OCI-LY3 (cell line): Measurements from ENCODE around the gene CPED1.

Experiments used
- CTCF ChIP-seq: fragments of 200-600, 300-600 bp; sonication (generic); IDR thresholded peaks from 2 replicates; pipeline ENCODE4 v1.5.1; 2014; ENCODE audit warnings: antibody characterized with exemption, low read length, low read depth
- EZH2phosphoT487 ChIP-seq: fragments of 200-600 bp; shearing (Covaris generic); IDR thresholded peaks from 2 replicates; pipeline ENCODE4 v1.6.1; 2018; ENCODE audit warnings: antibody characterized with exemption, mixed run types, low read depth

GRCh38 chr7:121012919-121013318, 24.4 kb downstream of the CPED1 start:
- TF ChIP-seq CTCF (no peak), EZH2phosphoT487 (no peak)
